ENCODE measurements around the gene SH3BP5.
A peak's percentile ranks its signal among the peaks of the same experiment; 100 is the strongest.

SH3BP5 gene

DNA sequence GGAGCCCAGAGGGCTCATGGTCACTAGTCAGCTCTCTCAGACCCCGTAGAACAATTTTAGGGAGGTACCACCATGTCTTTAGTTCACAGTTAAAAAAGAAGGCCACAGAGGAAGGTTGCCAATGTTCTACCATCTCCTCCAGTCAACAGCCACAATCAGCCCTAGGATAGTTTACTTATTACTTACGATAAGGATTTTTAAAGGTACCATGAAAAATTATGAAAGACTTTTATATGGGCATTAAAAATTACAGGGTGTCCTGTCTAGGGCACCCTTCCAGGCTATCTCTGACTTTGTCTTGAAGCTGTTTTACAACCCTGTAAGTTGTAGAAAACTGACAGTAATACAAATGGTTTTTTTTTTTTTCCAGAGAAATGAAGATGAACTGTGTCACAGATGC lies 68.5 kb downstream of the SH3BP5 start:
- H2AK5ac ChIP-seq (ENCODE audit: low read depth, low read length) = no peak overlapping the region
- H3K36me3 ChIP-seq (replicated peaks in 1 of 2; ENCODE audit: control insufficient read depth in 2 of 2, insufficient read depth in 2 of 2, low read length in 2 of 2) = peaks cover 0 to 14% of the 10 kb centered on the region in 2 donors
- no peaks in the 10 kb centered on the region for H3K79me1 ChIP-seq (ENCODE audit: low read depth, low read length)
- H3K27ac ChIP-seq (replicated peaks; ENCODE audit: low read length) = no peak overlapping the region
- H2BK12ac ChIP-seq (ENCODE audit: low read length) = no peak overlapping the region
- no peak overlapping the region for H2AFZ ChIP-seq (ENCODE audit: low read length)
- no peaks in the 10 kb centered on the region for H3K27me3 ChIP-seq (ENCODE audit: control insufficient read depth in 3 of 3, insufficient read depth in 3 of 3, low read depth in 1 of 3, low read length in 3 of 3)
- no peaks in the 10 kb centered on the region for H3K4me1 ChIP-seq (ENCODE audit: control insufficient read depth in 2 of 2, insufficient read depth in 1 of 2, low read depth in 1 of 2, low read length in 2 of 2)
- H4K8ac ChIP-seq (ENCODE audit: low read depth, low read length) = no peak overlapping the region
- H3K9me3 ChIP-seq (replicated peaks in 1 of 2; ENCODE audit: control insufficient read depth in 2 of 2, insufficient read depth in 1 of 2, low read depth in 1 of 2, low read length in 2 of 2) = no peaks in the 10 kb centered on the region
- no peak overlapping the region for H3K9ac ChIP-seq (ENCODE audit: low read depth, low read length, poor library complexity)
- no peak overlapping the region for H3K4ac ChIP-seq (ENCODE audit: low read length)
- H3K14ac ChIP-seq (ENCODE audit: low read length) = no peak overlapping the region
- WGBS, 2 donors (ENCODE audit: extremely low coverage in 2 of 2, insufficient read length in 2 of 2, insufficient replicate concordance in 1 of 2) = no CpG with 5 or more reads among the region's 2 CpGs
- H2BK15ac ChIP-seq (ENCODE audit: low read length) = no peak overlapping the region
- DNase-seq (ENCODE audit: low spot score) = no peak
- no peak overlapping the region for H3K18ac ChIP-seq (ENCODE audit: low read length)
- H2BK5ac ChIP-seq (ENCODE audit: low read length) = no peak overlapping the region
- H2BK120ac ChIP-seq (ENCODE audit: low read depth, low read length) = no peak overlapping the region
- H4K91ac ChIP-seq (ENCODE audit: low read depth, low read length, poor library complexity) = no peak overlapping the region
- H3K4me3 ChIP-seq (ENCODE audit: low read length in 2 of 2) = no peak overlapping the region
- no peak overlapping the region for H3K4me2 ChIP-seq (ENCODE audit: insufficient read depth, low read length, poor library complexity, severe bottlenecking)
- H3K23ac ChIP-seq (ENCODE audit: low read depth, low read length, poor library complexity) = no peak overlapping the region

DNA sequence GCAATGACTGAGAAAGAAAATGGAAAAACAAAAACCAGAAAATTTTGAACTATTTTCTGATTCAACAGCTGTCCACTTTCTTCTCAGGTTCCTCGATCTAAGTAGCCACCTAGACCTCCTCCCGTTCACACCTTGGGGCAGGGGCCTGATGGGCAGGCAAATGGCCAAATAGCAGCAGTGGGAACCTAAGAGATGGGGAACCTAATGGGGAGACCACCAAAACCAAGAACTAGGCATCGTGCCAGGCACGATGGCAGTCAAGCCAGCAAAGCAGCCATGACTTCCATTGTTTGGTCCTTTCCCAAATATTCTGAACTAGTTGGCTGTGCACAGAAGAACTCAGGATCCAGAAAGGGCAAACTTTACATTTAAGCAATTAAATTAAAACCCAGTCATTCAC lies 69.3 kb downstream of the SH3BP5 start:
- Histone ChIP-seq H2AK5ac (ENCODE audit: low read depth, low read length) (no peak overlapping the region), H3K4me2 (ENCODE audit: insufficient read depth, low read length, poor library complexity, severe bottlenecking) (no peak overlapping the region), H2AFZ (ENCODE audit: low read length) (no peak overlapping the region), H3K14ac (ENCODE audit: low read length) (no peak overlapping the region), H2BK5ac (ENCODE audit: low read length) (no peak overlapping the region), H3K4me3 (ENCODE audit: low read length in 2 of 2) (no peak overlapping the region), H3K27ac (replicated peaks; ENCODE audit: low read length) (no peak overlapping the region), H3K79me1 (ENCODE audit: low read depth, low read length) (no peaks in the 10 kb centered on the region), H4K8ac (ENCODE audit: low read depth, low read length) (no peak overlapping the region), H2BK120ac (ENCODE audit: low read depth, low read length) (no peak overlapping the region), H2BK12ac (ENCODE audit: low read length) (no peak overlapping the region), H3K4ac (ENCODE audit: low read length) (no peak overlapping the region), H3K27me3 (ENCODE audit: control insufficient read depth in 3 of 3, insufficient read depth in 3 of 3, low read depth in 1 of 3, low read length in 3 of 3) (no peaks in the 10 kb centered on the region), H3K18ac (ENCODE audit: low read length) (no peak overlapping the region), H2BK15ac (ENCODE audit: low read length) (no peak overlapping the region), H3K4me1 (ENCODE audit: control insufficient read depth in 2 of 2, insufficient read depth in 1 of 2, low read depth in 1 of 2, low read length in 2 of 2) (no peaks in the 10 kb centered on the region), H3K23ac (ENCODE audit: low read depth, low read length, poor library complexity) (no peak overlapping the region), H3K9ac (ENCODE audit: low read depth, low read length, poor library complexity) (no peak overlapping the region), H4K91ac (ENCODE audit: low read depth, low read length, poor library complexity) (no peak overlapping the region), H3K9me3 (replicated peaks in 1 of 2; ENCODE audit: control insufficient read depth in 2 of 2, insufficient read depth in 1 of 2, low read depth in 1 of 2, low read length in 2 of 2) (no peaks in the 10 kb centered on the region), H3K36me3 (replicated peaks in 1 of 2; ENCODE audit: control insufficient read depth in 2 of 2, insufficient read depth in 2 of 2, low read length in 2 of 2) (peaks cover 3 to 20% of the 10 kb centered on the region in 2 donors)
- WGBS, 2 donors (ENCODE audit: extremely low coverage in 2 of 2, insufficient read length in 2 of 2, insufficient replicate concordance in 1 of 2) = no CpG with 5 or more reads among the region's 4 CpGs
- DNase-seq (ENCODE audit: low spot score) = no peak

DNA sequence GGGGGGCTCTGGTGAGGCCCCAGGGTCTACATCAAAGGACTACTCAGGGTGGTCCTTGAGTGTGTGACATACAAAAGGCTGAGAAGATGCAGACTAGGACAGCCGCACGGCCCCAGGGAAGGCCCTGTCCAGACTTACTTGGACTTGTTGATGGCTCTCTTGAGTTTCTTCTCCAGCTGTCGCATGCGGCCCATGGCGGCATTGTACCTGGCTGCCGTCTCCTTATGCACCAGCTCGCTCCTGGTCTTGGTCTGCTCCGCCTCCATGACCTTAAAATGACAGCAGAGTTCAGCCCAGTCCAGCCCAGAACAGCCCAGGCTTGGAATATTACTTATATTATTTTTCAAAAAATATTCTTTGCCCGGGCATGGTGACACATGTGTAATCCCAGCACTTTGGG lies 70.4 kb downstream of the SH3BP5 start:
- Histone ChIP-seq H2AK5ac (ENCODE audit: low read depth, low read length) (no peak overlapping the region), H4K91ac (ENCODE audit: low read depth, low read length, poor library complexity) (no peak overlapping the region), H3K9me3 (replicated peaks in 1 of 2; ENCODE audit: control insufficient read depth in 2 of 2, insufficient read depth in 1 of 2, low read depth in 1 of 2, low read length in 2 of 2) (no peaks in the 10 kb centered on the region), H3K9ac (ENCODE audit: low read depth, low read length, poor library complexity) (no peak overlapping the region), H2AFZ (ENCODE audit: low read length) (no peak overlapping the region), H3K4me2 (ENCODE audit: insufficient read depth, low read length, poor library complexity, severe bottlenecking) (no peak overlapping the region), H3K4me1 (ENCODE audit: control insufficient read depth in 2 of 2, insufficient read depth in 1 of 2, low read depth in 1 of 2, low read length in 2 of 2) (no peaks in the 10 kb centered on the region), H3K23ac (ENCODE audit: low read depth, low read length, poor library complexity) (no peak overlapping the region), H2BK5ac (ENCODE audit: low read length) (no peak overlapping the region), H2BK12ac (ENCODE audit: low read length) (no peak overlapping the region), H3K79me1 (ENCODE audit: low read depth, low read length) (no peaks in the 10 kb centered on the region), H2BK15ac (ENCODE audit: low read length) (no peak overlapping the region), H3K36me3 (replicated peaks in 1 of 2; ENCODE audit: control insufficient read depth in 2 of 2, insufficient read depth in 2 of 2, low read length in 2 of 2) (peaks cover 3 to 31% of the 10 kb centered on the region in 2 donors), H3K27ac (replicated peaks; ENCODE audit: low read length) (no peak overlapping the region), H3K14ac (ENCODE audit: low read length) (no peak overlapping the region), H3K4me3 (ENCODE audit: low read length in 2 of 2) (no peak overlapping the region), H2BK120ac (ENCODE audit: low read depth, low read length) (no peak overlapping the region), H3K18ac (ENCODE audit: low read length) (no peak overlapping the region), H3K4ac (ENCODE audit: low read length) (no peak overlapping the region), H4K8ac (ENCODE audit: low read depth, low read length) (no peak overlapping the region), H3K27me3 (ENCODE audit: control insufficient read depth in 3 of 3, insufficient read depth in 3 of 3, low read depth in 1 of 3, low read length in 3 of 3) (no peaks in the 10 kb centered on the region)
- no peak for DNase-seq (ENCODE audit: low spot score)
- no CpG with 5 or more reads among the region's 9 CpGs for WGBS, 2 donors (ENCODE audit: extremely low coverage in 2 of 2, insufficient read length in 2 of 2, insufficient replicate concordance in 1 of 2)

DNA sequence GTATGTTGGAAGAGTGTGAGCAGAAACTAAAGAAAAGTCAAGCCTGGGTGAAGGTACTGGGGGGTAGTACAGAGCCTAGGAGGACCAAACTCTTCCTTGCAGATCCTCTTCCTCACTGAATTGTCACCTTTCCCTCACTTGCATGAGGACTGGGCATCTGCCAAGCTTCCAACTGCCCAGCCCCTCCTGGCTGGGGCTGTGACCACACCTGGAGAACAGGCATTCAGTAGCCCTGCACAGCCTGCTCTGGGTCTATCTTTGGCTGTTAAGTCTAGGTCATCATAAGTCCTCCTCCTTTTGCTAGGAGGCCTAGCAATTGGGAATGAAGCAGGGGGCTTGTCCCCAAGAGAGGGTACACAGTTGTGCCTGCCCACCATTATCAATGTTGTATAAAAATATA lies 71.1 kb downstream of the SH3BP5 start:
- Histone ChIP-seq H3K36me3 (replicated peaks in 1 of 2; ENCODE audit: control insufficient read depth in 2 of 2, insufficient read depth in 2 of 2, low read length in 2 of 2) (peaks cover 9 to 39% of the 10 kb centered on the region in 2 donors), H2BK5ac (ENCODE audit: low read length) (peak overlapping the region; percentile 32)

More for the DNA sequence above, 71.1 kb downstream of the SH3BP5 start:
- H3K4me3 ChIP-seq (ENCODE audit: low read length in 2 of 2) = no peak overlapping the region
- no peak overlapping the region for H2BK12ac ChIP-seq (ENCODE audit: low read length)
- H2BK120ac ChIP-seq (ENCODE audit: low read depth, low read length) = no peak overlapping the region
- H3K4me1 ChIP-seq (ENCODE audit: control insufficient read depth in 2 of 2, insufficient read depth in 1 of 2, low read depth in 1 of 2, low read length in 2 of 2) = no peaks in the 10 kb centered on the region
- no peak overlapping the region for H3K23ac ChIP-seq (ENCODE audit: low read depth, low read length, poor library complexity)
- no peaks in the 10 kb centered on the region for H3K9me3 ChIP-seq (replicated peaks in 1 of 2; ENCODE audit: control insufficient read depth in 2 of 2, insufficient read depth in 1 of 2, low read depth in 1 of 2, low read length in 2 of 2)
- no peak overlapping the region for H3K4ac ChIP-seq (ENCODE audit: low read length)
- H2AFZ ChIP-seq (ENCODE audit: low read length) = no peak overlapping the region
- H2BK15ac ChIP-seq (ENCODE audit: low read length) = no peak overlapping the region
- no peak overlapping the region for H2AK5ac ChIP-seq (ENCODE audit: low read depth, low read length)
- no peaks in the 10 kb centered on the region for H3K27me3 ChIP-seq (ENCODE audit: control insufficient read depth in 3 of 3, insufficient read depth in 3 of 3, low read depth in 1 of 3, low read length in 3 of 3)
- H3K27ac ChIP-seq (replicated peaks; ENCODE audit: low read length) = no peak overlapping the region
- no peak for DNase-seq (ENCODE audit: low spot score)
- no peak overlapping the region for H4K8ac ChIP-seq (ENCODE audit: low read depth, low read length)
- H3K79me1 ChIP-seq (ENCODE audit: low read depth, low read length) = no peaks in the 10 kb centered on the region
- no peak overlapping the region for H3K4me2 ChIP-seq (ENCODE audit: insufficient read depth, low read length, poor library complexity, severe bottlenecking)
- no peak overlapping the region for H3K9ac ChIP-seq (ENCODE audit: low read depth, low read length, poor library complexity)
- H4K91ac ChIP-seq (ENCODE audit: low read depth, low read length, poor library complexity) = no peak overlapping the region
- no peak overlapping the region for H3K14ac ChIP-seq (ENCODE audit: low read length)
- H3K18ac ChIP-seq (ENCODE audit: low read length) = no peak overlapping the region
